ENCODE data around the gene HEATR5B. TPM values are rescaled to one million over a fixed set of nuclear protein-coding genes. Genes with fewer than 3 reads are reported as not detected.
A peak's percentile ranks its signal among the peaks of the same experiment; 100 is the strongest.

HEATR5B gene
- total and polyA plus RNA-seq, 9 of the 15 experiments (the other 6 are each of a cell fraction or from before 2014, with no cell fraction given): 4.2 to 21.7 (median 12.2) TPM

DNA sequence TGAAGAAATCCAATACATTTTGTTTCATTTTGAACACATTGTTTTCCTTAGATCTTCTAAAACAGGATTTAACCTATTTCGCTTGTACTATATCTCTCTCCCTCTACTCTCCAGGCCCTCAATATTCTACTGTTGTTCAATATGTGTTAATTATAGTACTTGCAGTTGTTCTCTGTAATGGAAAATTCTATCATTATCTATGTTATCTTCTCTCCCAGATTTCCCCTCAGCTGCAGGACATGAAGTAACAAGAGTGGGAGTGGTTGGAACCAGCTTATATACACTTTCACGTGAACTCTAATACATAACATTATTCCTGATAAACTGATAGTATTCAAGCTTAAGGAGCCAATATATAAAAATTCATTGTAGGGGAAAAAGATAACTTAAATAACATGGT, 110.9 kb downstream of the HEATR5B start:
- Histone ChIP-seq H4K20me1 (replicated peaks; ENCODE audit: control insufficient read depth, insufficient read depth, low read length) (no peaks in the 10 kb centered on the region), H2AFZ (ENCODE audit: low read depth, low read length) (peak overlapping the region; percentile 26; the same call in 1 of the 2 replicates), H3K4me3 (no peak overlapping the region), H3K36me3 (ENCODE audit: control insufficient read depth, insufficient read depth, low read length) (no peaks in the 10 kb centered on the region), H3K27me3 (ENCODE audit: control insufficient read depth in 2 of 2, insufficient read depth in 2 of 2, low read length in 2 of 2) (no peaks in the 10 kb centered on the region), H3K4me2 (ENCODE audit: insufficient read depth, low read length) (no peak overlapping the region; the same call in 1 of the 2 replicates), H3K27ac (ENCODE audit: extremely low read depth, low read depth, low read length) (no peak overlapping the region), H3K9ac (ENCODE audit: insufficient read depth in 1 of 2, low read depth in 2 of 2, low read length in 2 of 2) (no peak overlapping the region; a peak in 1 of 4 replicates), H3K9me1 (ENCODE audit: control insufficient read depth, insufficient read depth, low read length) (no peaks in the 10 kb centered on the region), H3K79me2 (ENCODE audit: control insufficient read depth, insufficient read depth, low read length) (no peaks in the 10 kb centered on the region), H3K4me1 (replicated peaks in 1 of 2; ENCODE audit: control insufficient read depth in 2 of 2, insufficient read depth in 2 of 2, low read length in 2 of 2) (peaks cover under 1 to 9% of the 10 kb centered on the region in 2 experiments; a peak in 3 of 5 replicates), H3K9me3 (replicated peaks; ENCODE audit: control insufficient read depth, insufficient read depth, low read depth, low read length) (no peaks in the 10 kb centered on the region)
- peak in 1 of 4 experiments; percentile 47 for DNase-seq (ENCODE audit: extremely low read depth in 1 of 4, low spot score in 3 of 4)
- ChIA-PET POLR2A (interaction anchor here (1.6 kb wide), 1 partner anchor 9 kb away, joined by 4 read pairs; no protein-coding TSS in a partner anchor), CTCF (ENCODE audit: low intra/inter-chr PET ratio) (no interaction called here)
- no peak for FAIRE-seq
- intact Hi-C loops (cut with micrococcal nuclease) (no loop called here), in situ Hi-C loops (cut with MboI) (no loop called here)
- ATAC-seq: peak; percentile 28
- no TSS peak for BruUV-seq (replicated peaks)
- 0% methylated on average over 2 of the region's 2 CpGs for WGBS (ENCODE audit: insufficient coverage, low coverage, missing lambda C conversion rate)
- TF ChIP-seq, protein P1, sequence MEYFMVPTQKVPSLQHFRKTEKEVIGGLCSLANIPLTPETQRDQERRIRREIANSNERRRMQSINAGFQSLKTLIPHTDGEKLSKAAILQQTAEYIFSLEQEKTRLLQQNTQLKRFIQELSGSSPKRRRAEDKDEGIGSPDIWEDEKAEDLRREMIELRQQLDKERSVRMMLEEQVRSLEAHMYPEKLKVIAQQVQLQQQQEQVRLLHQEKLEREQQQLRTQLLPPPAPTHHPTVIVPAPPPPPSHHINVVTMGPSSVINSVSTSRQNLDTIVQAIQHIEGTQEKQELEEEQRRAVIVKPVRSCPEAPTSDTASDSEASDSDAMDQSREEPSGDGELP (CRISPR knock-in tag; IDR thresholded peaks at IDR 0.05; ENCODE audit: borderline replicate concordance): peak; percentile 24; the same call in 1 of the 2 replicates
- TF ChIP-seq POLR3A (IDR thresholded peaks at IDR 0.05; ENCODE audit: borderline replicate concordance, extremely low read depth, insufficient read depth, insufficient read length) (no peak), ZNF354B (CRISPR knock-in tag; IDR thresholded peaks at IDR 0.05) (no peak), ARID1B (IDR thresholded peaks at IDR 0.05) (peak; percentile 86), SMARCA5 (IDR thresholded peaks at IDR 0.05) (no peak), TCF7 (IDR thresholded peaks at IDR 0.05; ENCODE audit: borderline replicate concordance) (no peak), KDM2B (CRISPR knock-in tag; IDR thresholded peaks at IDR 0.05) (no peak), ZNF707 (CRISPR knock-in tag; conservative IDR thresholded peaks at IDR 0.05) (no peak), LEF1 (IDR thresholded peaks at IDR 0.05) (no peak), CEBPG (CRISPR knock-in tag; IDR thresholded peaks at IDR 0.05) (no peak), CEBPG (tag; conservative IDR thresholded peaks at IDR 0.05 in 1 of 2, IDR thresholded peaks at IDR 0.05 in 1 of 2) (0 out of 4 replicates have a peak, but pooled peaks of 1 of the 2 experiments have one; percentile 31), ZNF12 (CRISPR knock-in tag; IDR thresholded peaks at IDR 0.05) (no peak), TCF7L2 (IDR thresholded peaks at IDR 0.05; ENCODE audit: low read depth, low read length) (no peak), PTBP1 (IDR thresholded peaks at IDR 0.05; ENCODE audit: low read depth, low read length) (no peak), TAL1 (IDR thresholded peaks at IDR 0.05) (peak; percentile 63), HMG20A (CRISPR knock-in tag; conservative IDR thresholded peaks at IDR 0.05) (no peak), SMARCC2 (IDR thresholded peaks at IDR 0.05; ENCODE audit: low read depth) (peak; percentile 63; the same call in 1 of the 2 replicates)
- TF ChIP-seq, protein P2, sequence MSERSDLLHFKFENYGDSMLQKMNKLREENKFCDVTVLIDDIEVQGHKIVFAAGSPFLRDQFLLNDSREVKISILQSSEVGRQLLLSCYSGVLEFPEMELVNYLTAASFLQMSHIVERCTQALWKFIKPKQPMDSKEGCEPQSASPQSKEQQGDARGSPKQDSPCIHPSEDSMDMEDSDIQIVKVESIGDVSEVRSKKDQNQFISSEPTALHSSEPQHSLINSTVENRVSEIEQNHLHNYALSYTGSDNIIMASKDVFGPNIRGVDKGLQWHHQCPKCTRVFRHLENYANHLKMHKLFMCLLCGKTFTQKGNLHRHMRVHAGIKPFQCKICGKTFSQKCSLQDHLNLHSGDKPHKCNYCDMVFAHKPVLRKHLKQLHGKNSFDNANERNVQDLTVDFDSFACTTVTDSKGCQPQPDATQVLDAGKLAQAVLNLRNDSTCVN (CRISPR knock-in tag; IDR thresholded peaks at IDR 0.05): no peak
- TF ChIP-seq, protein P3, sequence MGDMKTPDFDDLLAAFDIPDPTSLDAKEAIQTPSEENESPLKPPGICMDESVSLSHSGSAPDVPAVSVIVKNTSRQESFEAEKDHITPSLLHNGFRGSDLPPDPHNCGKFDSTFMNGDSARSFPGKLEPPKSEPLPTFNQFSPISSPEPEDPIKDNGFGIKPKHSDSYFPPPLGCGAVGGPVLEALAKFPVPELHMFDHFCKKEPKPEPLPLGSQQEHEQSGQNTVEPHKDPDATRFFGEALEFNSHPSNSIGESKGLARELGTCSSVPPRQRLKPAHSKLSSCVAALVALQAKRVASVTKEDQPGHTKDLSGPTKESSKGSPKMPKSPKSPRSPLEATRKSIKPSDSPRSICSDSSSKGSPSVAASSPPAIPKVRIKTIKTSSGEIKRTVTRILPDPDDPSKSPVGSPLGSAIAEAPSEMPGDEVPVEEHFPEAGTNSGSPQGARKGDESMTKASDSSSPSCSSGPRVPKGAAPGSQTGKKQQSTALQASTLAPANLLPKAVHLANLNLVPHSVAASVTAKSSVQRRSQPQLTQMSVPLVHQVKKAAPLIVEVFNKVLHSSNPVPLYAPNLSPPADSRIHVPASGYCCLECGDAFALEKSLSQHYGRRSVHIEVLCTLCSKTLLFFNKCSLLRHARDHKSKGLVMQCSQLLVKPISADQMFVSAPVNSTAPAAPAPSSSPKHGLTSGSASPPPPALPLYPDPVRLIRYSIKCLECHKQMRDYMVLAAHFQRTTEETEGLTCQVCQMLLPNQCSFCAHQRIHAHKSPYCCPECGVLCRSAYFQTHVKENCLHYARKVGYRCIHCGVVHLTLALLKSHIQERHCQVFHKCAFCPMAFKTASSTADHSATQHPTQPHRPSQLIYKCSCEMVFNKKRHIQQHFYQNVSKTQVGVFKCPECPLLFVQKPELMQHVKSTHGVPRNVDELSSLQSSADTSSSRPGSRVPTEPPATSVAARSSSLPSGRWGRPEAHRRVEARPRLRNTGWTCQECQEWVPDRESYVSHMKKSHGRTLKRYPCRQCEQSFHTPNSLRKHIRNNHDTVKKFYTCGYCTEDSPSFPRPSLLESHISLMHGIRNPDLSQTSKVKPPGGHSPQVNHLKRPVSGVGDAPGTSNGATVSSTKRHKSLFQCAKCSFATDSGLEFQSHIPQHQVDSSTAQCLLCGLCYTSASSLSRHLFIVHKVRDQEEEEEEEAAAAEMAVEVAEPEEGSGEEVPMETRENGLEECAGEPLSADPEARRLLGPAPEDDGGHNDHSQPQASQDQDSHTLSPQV (IDR thresholded peaks at IDR 0.05): no peak
